Eye (tissue), 1 donor: ENCODE results near the gene NCOA6.
"Not testable (repeated sequence)": the region's sequence is repeated elsewhere in the genome, so short reads cannot be mapped to it uniquely, and the experiment has no call there.

Source experiments
- DNase-seq: peaks from one replicate; pipeline ENCODE4 v3.0.0-alpha.2; 2015

Gene NCOA6

DNA sequence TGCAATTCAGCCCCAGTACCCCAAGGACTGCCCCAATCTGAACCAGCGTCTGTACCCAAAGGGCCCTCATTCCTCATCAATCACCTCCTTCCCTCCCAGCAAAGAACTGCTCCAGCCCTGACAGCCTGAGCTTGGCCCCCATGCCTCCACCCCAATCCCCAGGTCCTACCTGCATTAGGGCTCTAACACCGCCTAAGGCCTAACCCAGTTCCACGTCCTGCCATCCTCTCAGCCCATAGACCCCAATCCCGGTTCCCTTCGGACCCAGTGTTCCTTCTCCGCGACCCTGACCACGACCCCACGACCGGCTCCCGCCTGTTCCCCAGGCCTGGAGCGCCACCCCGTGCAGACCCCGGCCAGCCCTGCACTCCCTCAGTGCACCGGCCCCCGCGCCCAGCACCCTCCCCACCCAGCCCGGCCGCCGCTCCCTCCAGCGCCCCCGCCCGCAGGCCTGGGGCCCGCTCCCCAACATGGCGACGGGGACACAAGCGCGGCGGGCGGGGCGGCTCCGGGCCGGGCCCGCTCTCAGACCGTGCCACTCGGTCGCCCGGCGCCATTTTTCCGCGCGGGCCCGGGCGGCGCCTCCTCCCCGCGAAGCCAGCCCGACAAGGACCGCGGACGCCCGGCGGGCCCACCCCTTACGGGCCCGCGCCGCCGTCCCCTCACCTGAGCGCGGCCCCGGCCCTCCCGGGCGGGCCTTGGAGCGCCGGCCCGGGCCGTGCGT is 483 bp downstream of the NCOA6 start:
- peak; percentile 80 for DNase-seq

DNA sequence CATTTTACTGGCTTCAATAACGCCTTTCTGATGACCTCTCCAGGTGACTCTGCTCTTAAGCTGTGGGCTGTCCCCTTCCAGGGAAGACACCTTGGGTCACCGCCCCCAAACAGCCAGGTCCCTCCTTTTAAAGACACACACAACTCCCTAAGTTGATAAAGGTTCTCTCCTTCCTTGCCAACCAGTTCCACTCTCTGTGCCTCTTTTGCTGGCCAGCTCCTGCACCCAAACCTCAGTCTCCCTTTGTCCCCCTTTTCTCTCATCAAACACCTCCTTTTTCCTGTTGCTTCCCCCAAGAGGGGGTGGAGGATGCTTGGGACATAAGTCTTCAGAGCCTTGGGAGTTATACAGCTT is 1.0 kb downstream of the NCOA6 start:
- DNase-seq: peak; percentile 73

DNA sequence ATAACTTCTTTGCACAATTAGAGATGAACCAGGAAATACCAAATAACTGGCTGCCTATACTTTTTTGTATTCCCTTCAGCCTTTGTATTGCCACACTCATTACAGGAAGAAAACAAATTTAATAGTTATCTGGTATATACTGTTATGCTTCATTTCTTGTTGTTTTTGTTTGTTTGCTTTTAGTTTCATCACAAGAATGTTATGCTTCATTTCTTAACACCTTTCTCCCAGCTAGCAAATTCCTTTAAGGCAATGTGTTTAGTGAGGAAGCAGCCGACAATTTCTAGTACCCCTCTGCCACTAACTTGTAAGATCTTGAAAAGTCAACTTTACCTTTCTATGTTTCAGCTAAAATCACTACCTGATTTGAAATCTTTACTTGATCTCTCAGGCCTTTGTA is 1.4 kb downstream of the NCOA6 start:
- no peak for DNase-seq

DNA sequence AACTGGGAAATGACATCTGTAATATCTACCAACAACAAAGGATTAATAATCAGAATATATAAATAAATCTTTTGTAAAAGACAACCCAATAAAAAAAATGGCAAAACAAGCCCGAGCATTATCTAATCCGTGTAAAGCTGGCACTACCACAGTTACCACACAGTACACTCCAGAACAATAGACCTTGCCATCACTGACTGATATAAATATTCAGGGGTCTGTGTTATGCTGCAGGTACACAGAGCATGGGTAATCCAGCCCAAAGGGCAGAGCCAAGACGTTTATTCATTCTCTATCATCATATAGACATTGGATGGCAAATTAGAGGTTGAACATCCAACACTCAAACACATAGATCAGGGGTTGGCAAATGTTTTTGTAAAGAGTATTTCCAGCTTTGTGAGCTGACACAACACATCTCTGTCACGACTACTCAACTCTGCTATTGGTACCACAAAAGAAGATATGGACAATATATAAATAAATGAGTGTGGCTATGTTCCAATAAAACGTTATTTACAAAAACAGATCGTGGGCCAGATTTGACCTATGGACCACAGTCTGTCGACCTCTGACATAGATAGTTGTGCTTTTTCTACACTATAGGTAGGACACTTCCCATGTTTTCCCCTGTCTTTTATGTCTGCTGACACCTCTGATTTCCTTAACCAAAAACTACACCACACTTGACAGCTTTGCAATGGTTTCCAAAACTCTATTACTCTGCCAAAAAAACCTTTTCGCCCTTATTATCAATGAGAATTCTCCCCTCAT is 4.5 kb downstream of the NCOA6 start:
- no peak for DNase-seq

DNA sequence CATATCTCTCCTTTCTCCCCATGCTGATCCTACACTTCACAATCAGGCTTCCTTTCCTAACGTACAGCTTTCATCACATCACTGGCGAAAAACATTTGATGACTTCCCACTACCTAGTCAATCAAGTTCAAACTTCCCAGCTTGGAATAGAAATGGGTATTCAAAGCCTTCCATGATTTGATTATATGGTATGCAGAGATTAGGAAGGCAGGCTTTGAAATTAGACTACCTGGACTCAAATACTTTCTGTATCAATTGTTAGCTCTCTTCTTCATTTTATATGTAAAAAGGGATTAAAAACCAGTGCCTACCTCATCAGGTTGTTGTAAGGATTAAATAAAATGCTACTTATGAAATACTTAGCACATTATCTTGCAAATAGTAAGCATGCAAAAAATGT is 7.7 kb downstream of the NCOA6 start:
- DNase-seq: no peak

DNA sequence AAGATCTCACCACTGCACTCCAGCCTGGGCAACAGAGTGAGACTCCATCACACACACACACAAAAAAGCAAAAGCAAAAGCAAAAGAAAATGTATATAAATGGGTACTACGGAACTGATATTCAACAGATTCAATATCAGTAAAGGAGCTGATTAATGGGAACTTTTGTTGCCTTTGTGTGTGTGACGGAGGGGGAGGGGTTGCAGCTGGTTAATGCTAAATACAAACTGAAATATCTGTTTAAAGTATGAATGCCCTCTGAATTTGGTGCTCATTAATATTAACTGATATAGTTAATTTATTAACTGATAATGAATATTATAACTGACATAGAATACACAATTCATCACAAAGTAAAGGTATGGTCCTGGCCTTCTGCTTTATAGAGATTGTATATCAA is 8.4 kb downstream of the NCOA6 start:
- no peak for DNase-seq

DNA sequence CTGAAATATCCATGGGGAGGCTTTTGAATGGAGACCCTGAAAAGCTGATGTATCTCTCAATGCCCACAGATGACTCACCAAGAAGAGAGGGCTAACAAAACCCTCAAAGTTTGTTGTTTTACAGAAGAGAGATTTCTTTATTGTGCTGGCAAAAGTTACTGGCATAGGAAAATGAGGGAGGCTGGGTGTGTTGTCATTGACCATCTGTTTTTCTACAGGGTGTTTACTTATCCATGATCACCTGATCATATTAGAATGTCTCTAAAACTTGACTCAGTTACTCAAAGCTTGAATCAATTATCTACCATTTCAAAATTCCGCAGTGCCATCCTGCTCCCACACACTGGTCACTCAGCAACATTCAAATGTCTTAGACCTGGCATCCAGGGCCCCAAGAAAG is 9.8 kb downstream of the NCOA6 start:
- DNase-seq: no peak

DNA sequence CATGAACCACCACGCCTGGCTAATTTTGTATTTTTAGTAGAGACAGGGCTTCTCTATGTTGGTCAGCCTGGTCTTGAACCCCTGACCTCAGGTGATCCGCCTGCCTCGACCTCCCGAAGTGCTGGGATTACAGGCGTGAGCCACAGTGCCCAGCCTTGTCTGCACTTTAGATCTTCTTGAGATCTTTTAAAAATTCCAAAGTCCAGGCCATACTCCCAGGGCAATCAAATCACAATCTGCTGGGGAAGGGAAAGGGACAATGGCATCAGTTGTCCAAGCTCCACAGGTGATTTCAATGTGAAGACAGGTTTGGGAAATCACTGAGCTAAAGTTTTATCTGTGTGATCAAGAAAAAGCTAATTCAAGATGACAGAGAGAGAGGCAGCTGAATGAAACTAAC is 16.9 kb downstream of the NCOA6 start:
- no peak for DNase-seq

DNA sequence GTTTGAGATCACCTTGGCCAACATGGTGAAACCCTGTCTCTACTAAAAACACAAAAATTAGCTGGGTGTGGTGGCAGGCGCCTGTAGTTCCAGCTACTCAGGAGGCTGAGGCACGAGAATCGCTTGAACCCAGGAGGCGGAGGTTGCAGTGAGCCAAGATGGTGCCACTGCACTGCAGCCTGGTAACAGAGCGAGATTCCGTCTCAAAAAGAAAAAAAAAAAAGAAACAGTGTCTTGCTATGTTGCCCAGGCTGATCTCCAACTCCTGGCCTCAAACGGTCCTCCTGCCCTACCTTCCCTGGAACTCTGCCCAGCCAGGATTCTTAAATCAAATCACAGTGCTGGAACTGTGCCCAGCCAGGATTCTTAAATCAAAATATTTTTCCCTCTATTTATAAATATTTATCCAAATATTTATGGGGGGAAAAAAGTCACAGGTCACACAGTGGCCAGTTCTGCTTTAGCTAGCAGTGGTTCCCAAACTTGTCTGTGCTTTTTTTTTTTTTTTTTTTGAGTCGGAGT is 17.4 kb downstream of the NCOA6 start:
- not testable (repeated sequence) for DNase-seq

DNA sequence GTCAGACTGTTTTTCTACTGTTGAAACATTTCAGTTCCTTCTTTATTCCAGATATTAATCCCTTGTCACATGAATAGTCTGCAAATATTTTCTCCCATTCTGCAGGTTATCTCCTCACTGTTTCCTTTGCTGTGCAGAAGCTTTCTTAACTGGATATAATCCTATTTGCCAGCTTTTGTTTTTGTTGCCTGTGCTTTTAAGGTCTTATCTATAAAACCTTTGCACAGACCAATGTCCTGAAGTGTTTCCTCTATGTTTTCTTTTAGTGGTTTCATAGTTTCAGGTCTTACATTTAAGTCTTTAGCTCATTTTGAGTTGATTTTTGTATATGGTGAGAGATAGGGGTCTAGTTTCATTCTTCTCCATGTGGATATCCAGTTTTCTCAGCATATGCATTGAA is 19.2 kb downstream of the NCOA6 start:
- no peak for DNase-seq

DNA sequence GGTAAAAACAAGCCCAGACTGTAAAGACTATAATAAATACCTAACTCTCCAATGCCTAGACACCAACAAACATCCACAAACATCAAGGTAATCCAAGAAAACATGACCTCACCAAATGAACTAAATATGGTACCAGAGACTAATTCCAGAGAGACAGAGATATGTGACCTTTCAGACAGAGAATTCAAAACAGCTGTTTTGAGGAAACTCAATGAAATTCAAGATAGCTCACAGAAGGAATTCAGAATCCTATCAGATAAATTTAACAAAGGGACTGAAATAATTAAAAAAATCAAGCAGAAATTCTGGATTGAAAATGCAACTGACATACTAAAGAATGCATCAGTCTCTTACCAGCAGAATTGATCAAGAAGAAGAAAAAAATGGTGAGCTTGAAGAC is 26.6 kb downstream of the NCOA6 start:
- DNase-seq: no peak

DNA sequence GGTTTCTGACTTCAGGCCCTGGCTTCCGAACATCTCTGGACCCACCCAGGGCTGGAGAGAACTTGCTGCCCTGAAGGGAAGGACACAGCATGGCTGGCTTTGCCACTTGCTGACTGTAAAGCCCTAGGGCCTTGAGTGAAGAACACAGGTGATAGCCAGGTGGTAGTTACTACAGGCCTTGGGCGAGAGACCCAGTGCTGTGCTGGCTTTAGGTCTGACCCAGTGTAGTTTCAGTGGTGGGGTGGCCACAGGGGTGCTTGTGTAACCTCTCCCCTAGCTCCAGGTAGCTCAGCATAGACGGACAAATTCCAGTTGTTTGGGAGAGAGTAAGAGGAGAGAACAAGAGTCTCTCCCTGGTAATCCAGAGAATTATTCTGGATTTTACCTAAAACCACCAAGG is 27.1 kb downstream of the NCOA6 start:
- DNase-seq: no peak

DNA sequence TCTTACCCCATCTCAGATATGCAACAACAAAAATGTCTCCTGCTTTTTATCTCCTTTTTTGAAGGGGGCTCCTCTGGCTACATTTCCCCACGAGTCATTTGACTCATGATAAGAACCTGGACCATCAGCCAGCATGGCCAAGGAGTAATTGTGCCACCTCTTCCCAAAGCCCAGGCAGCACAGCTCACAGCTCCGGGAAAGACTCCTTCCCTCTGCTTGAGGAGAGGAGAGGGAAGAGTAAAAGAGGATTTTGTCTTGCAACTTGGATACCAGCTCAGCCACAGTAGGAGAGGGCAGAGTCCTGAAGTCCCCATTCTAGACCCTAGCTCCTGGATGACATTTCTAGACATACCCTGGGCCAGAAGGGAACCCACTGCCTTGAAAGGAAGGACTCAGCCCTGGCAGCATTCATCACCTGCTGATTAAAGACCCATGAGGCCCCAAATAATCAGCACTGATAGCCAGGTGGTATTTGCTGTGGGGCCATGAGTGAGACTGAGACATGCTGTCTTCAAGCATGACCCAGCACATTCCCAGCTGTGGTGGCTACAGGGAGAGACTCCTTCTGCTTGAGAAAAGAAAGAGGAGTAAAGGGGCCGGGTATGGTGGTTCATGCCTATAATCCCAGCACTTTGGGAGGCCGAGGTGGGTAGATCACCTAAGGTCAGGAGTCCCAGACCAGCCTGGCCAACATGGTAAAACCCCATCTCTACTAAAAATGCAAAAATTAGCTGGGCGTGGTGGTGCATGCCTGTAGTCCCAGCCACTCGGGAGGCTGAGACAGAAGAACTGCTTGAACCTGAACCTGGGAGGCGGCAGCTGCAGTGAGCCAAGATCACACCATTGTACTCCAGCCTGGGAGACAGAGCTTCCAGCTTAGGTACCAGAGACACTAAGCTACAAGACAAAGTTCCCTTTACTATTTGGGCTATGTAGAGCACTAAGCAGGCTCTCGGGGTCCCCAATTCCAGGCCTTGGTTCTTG is 28.1 kb downstream of the NCOA6 start:
- no peak for DNase-seq

DNA sequence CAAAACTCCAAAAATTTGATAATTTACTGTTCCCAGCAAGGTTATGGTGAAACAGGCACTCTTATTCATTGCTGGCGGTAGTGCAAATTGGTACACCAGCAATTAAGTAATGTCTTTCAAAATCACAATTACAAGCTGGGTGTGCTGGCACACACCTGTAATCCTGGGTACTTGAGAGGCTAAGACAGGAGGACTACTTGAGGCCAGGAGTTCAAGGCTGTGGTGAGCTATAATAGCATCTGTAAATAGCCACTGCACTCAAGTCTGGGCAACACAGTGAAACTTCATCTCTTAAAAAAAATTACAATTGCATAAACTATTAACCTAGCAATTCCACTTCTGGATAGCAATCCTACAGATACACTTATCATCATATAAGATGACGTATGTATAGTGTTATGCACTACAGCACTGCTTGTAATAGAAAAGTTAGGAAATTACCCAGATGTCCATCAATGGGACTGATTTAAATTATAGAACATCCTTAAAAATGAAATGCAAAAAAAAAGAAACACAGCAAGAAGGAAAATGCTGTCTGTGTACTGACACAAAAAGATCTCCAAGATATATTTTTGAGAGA is 31.4 kb downstream of the NCOA6 start:
- DNase-seq: no peak

DNA sequence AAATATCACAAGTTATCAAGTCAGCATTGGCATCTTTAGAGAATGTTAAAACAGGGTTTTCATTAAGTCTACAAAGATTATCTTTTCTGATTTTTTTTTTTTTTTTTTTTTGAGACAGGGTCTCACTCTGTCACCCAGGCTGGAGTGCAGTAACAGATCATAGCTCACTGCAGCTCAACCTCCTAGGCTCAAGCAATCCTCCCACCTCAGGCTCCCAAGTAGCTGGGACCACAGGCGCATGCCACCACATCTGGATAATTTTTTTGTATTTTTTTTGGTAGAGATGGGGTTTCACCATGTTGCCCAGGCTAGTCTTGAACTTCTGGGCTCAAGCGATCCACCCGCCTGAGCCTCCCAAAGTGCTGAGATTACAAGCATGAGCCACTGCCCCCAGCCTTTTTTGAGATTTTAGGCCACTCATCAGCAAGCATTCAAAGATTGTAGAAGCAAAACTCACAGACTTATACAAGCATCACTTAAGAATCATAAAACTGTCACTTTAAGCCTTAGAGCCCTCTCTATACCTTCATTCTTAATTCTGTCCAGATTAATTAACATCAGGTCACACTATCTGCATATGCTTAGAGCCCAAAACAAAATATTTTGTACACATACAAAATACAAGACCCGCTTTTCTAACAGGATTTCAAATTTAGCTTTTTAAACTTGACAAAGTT is 32.6 kb downstream of the NCOA6 start:
- no peak for DNase-seq

DNA sequence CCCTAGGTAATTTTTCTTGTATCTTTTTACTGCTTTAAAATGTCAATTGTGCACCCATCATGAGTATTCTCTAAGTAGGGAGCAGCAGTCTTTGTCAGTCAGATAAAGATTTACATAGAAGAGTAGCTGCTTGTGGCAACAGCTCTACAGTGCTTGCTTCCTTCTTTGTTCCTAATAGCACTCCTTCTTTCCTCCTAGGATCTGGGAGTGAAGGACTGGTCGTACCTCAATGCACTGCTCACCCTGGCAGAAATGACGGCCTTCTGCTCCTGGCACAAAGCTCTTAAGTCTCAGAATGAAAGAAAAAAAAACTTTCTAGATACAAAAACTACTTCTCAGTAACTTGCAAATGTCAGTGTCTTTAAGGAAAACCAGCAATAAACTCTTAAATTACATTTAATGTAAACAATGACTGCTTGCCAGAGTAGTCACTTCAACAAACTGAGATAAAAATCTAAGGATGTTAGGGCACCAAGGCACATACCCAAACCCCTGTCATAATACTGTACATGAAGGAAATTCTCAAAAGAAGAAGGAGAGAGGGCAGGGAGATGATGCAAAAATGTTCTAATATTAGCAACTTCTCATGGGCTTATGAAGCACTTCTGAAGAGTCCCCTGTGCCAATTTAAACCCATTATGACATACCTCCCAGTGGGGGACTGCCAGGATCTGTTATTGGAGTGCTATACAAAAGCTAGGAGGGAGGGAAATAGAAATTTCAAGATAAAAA is 34.0 kb downstream of the NCOA6 start:
- DNase-seq: peak; percentile 64

DNA sequence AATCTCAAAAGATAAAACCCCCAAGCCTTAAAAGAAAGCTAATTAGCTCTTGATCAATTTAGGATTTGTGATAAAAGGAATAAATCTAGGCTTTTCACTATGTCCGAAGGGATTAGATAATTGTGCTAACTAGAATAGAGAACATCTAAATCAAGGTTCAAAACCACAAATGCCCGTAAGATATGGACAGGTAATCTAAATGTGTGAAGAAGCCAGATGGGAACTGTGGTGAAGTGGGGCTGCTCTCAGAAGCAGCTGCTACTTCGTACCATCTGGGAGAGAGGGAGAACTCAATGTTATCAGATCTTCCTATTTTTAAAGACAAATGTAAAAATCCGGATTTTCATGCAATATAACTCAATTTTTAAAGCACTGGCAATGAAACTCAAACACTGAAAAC is 44.2 kb downstream of the NCOA6 start:
- no peak for DNase-seq

DNA sequence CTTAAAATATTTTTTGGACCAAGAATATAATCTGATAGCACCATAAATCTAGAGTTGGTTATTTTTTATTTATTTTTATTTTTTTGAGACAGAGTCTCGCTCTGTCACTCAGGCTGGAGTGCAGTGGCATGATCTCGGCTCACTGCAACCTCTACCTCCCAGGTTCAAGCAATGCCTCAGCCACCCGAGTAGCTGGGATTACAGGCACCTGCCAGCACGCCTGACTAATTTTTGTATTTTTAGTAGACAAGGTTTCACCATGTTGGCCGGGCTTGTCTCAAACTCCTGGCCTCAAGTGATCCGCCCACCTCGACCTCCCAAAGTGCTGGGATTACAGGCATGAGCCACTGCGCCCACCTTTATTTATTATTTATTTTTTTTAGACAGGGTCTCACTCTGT is 45.2 kb downstream of the NCOA6 start:
- not testable (repeated sequence) for DNase-seq

DNA sequence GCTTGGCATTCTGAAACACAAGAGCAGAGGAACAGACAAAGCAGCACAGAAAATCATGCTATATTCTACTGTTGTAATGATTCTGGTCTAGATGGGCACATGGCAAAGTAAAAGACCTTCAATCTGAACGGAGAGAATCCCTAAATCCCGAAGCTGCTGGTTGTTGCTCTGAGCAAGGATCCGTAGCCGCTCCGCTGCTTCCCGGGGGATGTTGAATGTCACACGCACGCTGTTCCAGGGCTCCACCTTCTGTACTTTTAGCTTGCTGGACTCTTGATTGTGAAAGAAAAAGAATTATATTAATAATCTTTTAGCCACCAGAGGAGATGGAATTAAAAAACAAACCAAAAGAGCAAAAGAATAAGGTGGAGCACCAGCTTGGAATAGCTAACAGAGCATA is 49.3 kb downstream of the NCOA6 start:
- DNase-seq: no peak

DNA sequence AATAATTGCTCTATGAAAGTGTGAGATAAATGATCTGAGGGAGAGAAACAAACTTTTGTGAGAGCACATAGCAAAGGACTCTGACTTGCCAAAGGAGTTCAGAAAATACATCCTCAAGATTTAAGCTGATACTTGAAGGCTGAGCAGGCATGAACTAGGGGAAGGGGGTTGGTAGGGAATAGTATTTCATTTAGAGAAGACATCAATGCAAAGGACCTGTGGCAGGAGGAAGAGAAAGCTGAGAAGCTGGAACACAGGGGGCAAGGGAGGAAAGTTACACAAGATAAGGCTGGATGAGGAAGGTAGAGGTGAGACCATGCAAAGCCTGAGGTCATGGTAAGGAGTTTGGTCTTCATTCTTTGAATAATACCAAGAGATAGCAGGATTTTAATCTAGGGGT is 50.6 kb downstream of the NCOA6 start:
- no peak for DNase-seq

DNA sequence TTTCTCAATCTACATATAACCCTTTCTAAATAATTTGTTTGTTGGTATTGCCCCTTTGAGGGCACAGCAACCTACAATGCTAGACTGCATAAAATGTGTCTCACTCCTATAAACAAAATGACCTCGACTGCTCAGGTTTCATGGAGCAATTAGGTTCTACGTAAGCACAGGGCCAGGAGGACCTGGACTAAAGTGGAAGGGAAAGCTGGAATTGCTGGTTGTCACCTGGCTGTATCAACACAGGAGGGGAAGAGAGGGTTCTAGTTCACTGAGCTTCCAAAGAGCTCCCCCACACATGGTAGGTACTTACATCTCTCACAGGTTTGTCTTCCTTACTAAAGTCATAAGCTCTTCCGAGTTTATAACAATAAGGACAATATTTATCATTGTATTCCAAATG is 51.0 kb downstream of the NCOA6 start:
- no peak for DNase-seq

DNA sequence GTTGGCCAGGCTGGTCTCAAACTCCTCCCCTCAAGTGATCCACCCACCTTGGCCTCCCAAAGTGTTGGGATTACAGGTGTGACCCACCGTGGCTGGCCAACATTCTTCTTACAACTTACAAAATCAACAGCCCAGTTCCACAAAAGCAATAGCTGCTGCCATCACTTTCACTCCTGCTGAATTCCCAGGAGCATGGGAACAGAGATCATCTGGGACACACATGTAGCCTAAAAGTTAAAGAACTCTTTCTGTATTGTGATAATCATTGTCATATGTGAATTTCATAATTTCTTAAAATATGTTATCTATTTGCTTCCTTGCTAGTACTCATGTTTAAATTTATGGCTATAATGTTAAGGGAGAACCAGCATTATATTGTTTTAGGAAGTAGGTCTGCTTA is 51.7 kb downstream of the NCOA6 start:
- peak; percentile 27 for DNase-seq
